ENCODE results near the gene DOC2A.
"Not testable (repeated sequence)": the region's sequence is repeated elsewhere in the genome, so short reads cannot be mapped to it uniquely, and the experiment has no call there.

DOC2A gene

DNA sequence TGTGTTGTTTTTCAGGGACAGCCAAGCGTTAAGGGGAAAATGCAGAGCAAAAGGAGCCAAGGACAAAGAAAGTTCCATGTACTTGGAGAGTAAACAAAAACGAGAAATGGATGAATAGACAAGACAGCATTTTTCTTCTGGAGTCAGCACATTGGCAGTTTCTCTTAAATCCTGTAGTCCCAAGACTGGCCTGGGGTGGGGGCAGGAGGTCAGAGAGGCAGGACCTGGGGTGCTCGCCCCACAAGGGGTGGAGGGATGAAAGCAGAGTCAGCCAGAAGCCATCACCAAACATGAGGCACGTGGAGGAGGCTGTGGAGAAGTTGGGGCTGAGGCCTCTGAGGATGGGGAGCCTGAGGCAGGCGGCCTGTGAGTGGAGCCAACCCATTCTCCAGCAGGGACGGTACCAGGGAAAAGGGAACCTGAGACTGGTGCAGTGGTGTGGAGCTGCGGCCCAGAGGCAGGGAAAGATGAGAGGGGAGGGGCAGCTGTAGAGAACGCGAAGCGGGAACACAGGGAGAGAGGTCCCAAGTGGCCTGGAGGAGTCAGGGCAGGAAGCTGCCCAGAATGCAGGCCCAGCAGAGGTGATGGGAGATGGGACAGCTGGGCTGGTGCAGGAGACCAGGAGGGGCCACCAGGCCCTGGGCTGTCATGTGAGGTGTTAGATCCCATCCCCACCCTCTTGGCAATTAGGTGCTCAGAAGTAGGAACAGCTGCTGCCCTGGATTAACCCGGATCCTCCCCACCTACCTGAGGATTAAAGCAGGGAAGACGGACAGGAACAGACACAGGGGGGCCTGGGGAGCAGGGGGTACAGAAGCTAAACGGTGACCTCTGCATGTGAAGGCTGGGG is 17.0 kb upstream of the DOC2A start:
- DNase-seq (ENCODE audit: low read depth in 2 of 2) = no peak

DNA sequence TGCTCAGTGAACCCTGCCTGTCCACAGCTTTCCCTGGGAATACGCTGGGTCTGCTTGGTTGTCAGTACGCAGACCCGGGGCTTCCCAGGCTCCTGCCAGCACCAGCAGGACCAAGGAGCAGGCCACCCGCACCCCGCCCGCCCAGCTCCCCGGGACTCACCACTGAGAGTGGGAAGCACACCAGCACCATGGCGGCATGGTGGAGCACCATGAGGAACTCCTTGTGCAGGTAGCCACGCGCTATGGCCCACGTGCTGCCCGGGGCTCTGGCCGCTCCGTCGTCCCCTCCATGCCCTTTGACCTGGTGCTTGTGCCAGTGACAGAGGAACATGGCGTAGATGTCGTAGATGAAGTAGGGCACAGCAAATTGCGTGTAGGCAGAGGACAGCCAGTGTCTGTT is 15.6 kb upstream of the DOC2A start:
- no peak for DNase-seq (ENCODE audit: low read depth in 2 of 2)

DNA sequence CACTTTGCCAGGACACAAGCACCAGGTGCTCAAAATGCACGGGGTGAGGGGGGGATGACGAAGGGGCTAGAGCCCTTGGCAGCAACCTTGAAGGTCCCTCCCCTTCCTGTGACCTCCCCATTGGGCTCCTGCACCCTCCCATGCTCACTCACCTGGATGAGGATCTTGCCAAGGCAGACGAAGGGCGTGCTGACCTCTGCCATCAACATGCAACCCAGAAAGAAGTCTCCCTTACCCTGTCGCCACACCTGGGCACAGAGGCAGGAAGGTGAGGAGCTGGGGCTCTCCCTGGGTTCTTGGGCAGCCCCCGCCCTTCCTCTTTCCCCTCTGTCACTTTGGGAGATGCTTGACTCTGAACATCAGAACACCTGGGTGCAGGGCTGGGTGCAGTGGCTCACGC is 14.7 kb upstream of the DOC2A start:
- DNase-seq (ENCODE audit: low read depth in 2 of 2) = no peak

DNA sequence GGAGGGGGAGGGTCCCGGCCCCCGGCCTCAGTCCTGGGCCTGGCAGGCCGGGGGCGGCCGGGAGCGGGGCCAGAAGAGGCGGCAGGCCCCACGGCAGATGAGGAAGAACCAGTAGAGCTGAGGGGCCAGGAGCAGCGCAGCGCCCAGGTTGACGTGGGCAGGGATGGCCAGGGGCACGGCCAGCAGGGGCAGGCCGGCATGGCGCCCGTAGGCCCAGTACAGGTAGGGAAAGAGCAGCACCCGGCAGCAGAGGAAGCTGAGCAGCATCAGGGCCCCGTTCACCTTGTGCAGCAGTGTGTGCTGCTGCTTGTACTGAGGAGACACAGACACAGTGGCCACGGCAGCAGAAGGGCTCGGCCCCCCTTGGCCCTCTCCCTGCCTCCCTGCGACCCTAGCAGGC is 14.3 kb upstream of the DOC2A start:
- DNase-seq (ENCODE audit: low read depth in 2 of 2) = no peak

DNA sequence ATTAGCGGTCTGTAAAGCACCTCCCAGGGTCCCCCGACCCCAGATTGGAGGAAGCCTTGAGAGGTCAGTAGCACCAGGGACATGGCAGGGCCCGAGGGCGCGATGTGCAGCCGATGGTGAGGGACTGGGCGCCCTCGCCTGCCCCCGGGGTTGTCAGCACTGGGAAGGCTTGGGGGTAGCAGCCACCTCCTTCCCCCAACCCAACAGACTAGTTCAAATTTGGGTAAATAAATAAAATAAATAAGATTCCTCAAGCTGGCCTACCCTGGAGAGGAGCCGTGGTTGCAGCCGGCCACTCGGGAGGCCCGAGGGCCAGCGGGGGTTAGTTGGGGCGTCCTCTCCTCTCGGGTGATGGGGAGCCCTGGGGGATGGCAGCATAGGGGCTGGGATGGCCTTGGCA is 13.6 kb upstream of the DOC2A start:
- no peak for DNase-seq (ENCODE audit: low read depth in 2 of 2)

DNA sequence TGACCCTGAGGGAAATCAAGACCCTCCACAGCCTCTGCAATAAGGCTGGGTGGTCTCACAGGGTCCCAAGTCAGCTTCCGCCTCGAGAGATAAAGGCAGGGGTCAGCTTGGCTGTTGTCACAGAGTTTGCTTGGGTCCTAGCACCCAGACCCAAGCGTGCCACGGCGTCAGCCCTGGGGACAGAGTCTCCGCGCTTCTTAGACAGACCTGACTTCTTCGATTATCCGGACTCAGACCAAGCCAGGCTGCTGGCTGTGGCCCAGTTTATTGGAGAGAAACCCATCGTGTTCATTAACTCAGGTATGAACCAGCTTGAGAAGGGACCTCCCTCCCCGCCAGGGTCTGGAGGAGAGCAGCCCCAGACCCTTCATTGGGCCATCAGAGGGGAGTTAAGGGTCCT is 12.8 kb upstream of the DOC2A start:
- DNase-seq (ENCODE audit: low read depth in 2 of 2) = no peak

DNA sequence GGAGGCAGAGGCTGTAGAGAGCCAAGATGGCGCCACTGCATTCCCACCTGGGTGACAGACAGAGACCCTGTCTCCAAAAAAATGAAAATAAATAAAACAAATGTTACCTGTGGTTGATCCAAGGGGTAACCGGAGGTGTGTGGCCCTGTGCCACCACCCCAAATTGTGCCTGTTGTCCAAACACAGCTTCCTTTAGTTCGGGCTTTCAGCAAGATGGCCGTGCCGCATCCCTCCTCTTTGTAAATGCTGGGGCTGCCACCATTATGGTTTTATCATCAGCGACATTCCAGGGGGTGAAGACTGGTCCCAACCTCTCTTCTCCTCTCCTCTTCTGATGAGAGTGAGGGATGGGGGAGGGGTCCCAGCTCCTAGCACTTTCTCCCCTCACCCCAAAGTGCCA is 12.1 kb upstream of the DOC2A start, which contains the start of gene C16orf92:
C16orf92 (plus strand) TSS at position 312 of the 400 bp plus-strand sequence. CDS start 143 bp downstream, outside the sequence.
- DNase-seq (ENCODE audit: low read depth in 2 of 2) = no peak

DNA sequence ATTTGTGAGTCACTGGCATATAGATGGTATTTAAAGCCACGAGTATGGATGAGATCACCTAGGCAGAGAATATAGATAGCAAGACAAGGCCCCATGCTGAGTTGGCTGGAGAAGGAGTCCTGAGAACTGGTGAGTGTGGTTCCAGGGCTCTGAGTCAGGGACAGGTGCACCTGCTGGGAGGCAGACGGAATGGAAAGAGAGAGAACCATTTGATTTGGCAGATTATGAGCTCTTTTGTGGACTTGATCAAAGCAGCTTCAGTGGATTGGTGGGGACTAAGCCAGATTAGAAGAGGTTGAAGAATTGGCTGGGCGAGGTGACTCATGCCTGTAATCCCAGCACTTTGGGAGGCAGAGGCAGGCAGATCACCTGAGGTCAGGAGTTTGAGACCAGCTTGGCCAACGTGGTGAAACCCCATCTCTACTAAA is 7.9 kb upstream of the DOC2A start:
- no peak for DNase-seq (ENCODE audit: low read depth in 2 of 2)

DNA sequence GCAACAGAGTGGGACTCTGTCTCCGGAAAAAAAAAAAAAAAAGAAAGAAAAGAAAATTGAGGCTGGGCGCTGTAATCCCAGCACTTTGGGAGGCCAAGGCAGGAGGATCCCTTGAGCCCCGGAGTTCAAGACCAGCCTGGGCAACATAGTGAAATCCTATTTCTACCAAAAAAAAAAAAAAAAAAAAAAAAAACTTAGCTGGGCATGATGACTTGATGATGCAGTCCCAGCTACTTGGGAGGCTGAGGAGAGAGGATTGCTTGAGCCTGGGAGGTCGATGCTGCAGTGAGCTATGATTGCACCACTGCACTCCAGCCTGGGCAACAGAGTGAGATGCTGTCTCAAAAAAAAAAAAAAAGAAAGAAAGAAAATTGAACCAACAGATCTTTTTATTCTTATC is 7.1 kb upstream of the DOC2A start:
- DNase-seq (ENCODE audit: low read depth in 2 of 2) = not testable (repeated sequence)

DNA sequence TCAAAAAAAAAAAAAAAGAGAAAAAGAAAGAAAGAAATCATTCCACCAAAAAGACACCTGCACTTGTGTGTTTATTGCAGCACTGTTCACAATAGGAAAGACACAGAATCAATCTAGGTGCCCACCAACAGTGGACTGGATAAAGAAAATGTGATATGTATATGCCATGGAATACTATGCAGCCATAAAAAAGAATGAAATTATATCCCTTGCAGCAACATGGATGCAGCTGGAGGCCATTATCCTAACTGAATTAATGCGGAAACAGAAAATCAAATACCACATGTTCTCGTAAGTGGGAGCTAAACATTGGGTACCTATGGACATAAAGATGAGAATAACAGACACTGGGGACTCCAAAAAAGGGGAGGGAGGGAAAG is 6.4 kb upstream of the DOC2A start:
- no peak for DNase-seq (ENCODE audit: low read depth in 2 of 2)

DNA sequence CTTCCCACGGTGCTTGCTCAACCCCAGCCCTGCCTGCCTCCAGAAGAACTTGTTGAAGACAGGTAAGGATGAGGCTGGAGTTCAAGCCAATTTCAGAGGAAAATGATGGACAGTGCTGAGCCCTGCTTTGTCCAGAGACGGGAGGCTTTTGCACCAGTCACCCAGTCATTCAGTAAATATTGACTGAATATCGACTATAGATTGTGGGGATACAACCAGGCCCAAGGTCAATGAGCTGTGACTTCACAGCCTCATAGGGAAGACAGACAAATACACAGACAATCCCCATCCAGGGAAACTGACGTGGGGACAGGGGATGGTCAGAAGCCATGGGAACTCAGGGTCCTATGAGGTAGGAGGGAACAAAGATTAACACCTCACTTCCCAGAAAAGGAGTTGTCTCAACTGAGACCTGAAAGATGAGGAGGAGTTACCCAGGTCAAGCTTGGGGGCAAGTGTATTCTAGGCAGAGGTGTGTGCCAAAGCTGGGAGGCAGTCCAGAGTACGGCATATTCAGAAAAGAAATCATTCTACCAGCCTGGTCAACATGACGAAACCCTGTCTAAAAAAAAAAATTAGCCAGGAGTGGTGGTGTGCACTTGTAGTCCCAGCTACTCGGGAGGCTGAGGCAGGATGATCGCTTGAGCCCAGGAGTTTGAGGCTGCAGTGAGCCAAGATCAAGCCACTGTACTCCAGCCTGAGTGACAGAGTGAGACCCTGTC is 5.9 kb upstream of the DOC2A start:
- no peak for DNase-seq (ENCODE audit: low read depth in 2 of 2)

DNA sequence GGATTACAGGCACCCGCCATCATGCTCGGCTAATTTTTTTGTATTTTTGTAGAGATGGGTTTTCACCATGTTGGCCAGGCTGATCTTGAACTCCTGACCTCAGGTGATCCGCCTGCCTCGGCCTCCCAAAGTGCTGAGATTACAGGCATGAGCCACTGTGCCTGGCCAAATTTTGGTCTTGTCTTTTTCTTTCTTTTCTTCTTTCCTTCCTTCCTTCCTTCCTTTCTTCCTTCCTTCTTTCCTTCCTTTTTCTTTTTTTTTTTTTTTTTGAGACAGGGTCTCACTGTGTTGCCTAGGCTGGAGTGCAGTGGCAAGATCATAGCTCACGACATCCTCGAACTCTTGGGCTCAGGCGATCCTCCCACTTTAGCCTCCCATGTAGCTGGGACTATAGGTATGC is 4.6 kb upstream of the DOC2A start:
- not testable (repeated sequence) for DNase-seq (ENCODE audit: low read depth in 2 of 2)

DNA sequence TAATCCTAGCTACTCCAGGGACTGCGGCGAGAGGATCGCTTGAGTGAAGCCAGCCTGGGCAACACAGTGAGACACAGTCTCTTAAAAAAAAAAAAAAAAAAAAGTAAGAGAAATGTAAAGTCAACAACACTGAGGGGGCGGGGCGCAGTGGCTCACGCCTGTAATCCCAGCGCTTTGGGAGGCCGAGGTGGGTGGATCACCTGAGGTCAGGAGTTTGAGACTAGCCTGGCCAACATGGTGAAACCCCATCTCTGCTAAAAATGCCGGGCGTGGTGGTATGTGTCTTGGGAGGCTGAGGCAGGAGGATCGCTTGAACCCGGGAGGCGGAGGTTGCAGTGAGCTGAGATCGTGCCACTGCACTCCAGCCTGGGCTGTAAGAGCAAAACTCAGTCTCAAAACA is 1.8 kb upstream of the DOC2A start:
- not testable (repeated sequence) for DNase-seq (ENCODE audit: low read depth in 2 of 2)

DNA sequence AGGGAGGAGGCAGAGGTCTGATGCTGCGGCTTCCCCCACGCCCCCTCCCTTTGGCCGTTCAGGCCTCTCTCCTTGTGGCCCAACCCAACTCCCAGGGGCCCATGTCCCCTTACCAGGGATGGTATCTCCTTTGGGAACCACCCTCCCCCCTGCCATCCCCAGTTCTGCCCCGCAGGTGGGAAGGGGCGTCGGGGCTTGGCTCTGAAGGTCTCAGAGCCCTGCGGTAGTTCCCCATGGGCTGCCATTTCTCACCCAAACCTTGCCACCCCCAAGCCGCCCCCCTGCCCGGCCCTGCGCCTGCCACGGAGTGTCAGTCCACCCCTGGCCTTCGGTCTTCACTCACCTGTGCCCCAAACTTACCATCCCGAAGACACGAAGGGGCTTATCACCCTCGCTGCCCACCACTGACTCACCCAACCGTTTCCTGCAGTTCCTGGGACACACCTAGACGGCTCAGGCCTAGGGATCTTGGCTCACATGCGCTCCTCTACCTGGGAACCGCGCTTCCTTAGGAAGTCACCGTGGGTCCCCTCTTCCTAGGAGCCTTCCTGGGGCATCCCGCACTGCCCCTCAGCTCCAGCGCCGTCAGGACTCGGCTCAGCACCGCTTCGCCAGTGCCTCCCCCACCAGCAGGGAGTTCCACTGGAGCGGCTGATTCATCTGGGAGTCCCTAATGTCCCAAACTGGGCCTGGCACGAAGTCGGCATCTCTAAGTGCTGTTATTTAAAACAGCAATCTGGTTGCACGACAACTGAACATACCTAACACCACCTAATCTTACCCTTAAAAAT is 1.1 kb upstream of the DOC2A start:
- no peak for DNase-seq (ENCODE audit: low read depth in 2 of 2)

DNA sequence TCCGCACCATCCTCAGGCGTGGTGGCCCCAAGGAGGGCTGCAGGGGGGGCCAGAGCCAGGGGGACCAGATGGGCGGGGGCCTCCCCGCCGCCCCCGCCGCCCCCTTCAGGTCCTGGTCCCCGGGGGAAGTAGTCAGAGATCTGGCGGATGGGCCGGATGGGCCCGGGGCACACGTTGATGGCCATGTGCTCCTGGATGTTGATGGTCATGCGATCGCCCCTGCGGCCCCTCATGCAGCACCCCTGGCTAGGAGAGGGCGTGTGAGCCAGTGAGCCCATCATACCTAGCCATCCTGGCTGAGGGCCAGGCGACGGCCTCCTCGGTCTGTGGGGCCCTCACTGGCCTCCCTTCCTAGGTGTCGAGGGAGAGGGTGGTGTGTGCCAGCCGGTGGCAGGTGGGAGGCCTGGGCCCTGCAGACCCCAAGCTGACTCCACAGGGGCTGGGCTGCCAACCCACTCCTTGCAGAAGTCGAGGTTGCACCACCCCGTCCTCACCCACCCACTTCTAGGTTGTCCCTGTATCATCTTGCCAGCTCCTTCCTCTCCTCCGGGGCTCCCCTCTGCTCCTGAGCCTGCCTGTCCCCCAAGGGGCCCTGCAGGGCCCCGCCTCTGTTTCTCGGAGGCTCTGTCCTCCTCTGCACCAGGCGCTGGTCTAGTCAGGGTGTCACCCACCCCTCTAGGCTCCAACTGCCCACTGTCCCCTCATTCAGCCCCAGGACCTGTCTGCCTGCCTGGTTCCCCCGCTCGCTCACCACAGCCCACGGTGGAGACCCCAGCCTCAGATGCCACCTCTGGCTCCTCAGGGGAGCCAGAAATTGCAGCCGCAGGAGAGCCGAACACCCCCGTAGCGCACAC is 610 bp downstream of the DOC2A start:
- no peak for DNase-seq (ENCODE audit: low read depth in 2 of 2)

DNA sequence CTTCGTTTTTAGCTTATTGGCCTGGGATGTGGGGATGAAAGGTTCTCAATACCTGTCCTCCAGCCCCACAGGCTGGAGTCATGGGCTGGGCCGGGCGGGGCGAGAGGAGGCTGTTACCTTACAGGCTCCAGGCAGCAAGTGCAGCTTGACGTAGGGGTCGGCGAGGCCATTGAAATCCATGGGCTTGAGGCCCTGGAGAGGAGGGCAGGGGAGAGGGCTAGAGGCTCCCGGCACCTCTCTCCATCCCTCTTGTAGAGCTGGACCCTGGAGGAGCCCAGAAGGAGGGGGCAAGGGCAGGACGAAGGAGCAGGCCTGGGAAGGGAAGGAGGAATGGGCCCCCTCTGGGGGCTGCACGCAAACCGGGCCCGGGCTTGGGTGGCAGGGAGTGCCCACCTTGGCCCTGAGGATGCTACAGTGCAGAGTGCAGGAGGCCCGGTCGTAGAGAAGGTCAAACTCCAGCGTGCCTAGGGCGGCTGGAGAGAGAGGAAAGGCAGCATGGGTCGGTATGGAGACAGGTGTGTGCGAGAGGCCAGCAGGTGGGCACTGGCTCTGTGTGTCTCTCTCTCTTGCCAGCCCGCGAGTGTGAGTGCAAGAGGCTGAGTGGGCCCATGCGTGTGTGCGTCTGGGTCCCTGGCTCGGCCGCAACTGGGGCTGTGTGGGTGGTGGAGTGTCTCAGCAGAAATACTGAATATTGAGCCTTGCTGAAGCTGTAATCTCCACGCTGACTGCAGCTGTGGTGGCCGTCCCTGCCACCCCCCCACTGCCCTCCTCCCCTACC is 1.6 kb downstream of the DOC2A start:
- no peak for DNase-seq (ENCODE audit: low read depth in 2 of 2)

DNA sequence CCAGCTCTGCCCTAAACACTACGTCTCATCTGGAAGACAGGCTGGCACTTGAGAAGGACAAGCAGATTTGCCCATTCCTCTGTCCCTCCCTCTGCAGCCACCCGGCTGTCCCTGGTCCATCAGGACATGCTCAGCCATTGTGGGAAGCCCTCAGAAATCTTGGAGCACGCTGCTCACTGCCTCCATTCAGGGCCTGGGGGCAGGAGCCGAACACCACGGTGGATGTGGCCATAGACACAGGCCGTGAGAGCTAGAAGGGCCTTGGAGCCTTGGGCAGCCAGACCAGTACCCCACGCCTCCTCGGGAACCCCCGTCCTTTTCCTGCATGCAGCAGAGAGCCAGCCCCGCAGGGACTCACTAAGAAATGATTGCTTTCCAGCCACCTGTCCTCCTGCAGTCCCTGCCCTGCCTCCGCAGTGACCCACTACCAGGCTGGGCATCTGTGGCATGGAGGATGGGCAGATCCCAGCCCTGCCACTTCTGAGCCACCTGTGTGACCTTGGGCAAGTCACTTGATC is 3.4 kb downstream of the DOC2A start:
- DNase-seq (ENCODE audit: low read depth in 2 of 2) = no peak

DNA sequence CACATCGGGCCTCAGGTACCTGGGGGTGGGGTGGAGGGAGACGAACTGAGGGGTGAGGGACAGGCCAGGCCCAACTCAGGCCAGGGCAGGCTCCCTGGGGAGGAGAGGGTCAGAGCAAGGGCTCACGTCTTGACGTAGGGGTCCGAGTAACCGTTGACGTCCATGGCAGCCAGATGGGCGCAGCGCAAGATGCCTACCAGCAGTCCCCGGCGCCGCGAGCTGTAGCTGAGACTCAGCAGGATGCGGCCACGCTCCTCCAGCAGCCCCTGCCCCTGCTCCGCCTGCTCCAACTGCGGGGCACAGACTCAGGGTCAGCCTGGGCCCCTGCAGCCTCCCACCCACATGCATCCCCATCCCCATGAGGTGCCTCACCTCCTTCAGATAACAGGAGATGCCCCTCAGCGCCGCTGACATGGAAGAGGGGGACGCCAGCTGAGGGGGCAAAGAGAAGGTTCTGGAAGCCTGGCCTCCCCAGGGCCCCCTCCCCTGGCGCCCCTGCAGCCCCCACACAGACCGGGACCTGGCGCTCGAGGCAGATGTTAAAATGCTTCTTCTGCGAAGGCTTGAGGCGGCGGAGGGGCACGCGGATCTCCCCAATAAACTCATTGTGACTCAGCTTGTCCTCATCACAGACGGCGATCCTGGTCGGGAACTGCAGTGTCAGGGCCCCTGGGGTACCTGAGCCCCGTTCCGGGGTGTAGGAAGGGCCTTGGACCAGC is 4.0 kb downstream of the DOC2A start:
- DNase-seq (ENCODE audit: low read depth in 2 of 2) = no peak

DNA sequence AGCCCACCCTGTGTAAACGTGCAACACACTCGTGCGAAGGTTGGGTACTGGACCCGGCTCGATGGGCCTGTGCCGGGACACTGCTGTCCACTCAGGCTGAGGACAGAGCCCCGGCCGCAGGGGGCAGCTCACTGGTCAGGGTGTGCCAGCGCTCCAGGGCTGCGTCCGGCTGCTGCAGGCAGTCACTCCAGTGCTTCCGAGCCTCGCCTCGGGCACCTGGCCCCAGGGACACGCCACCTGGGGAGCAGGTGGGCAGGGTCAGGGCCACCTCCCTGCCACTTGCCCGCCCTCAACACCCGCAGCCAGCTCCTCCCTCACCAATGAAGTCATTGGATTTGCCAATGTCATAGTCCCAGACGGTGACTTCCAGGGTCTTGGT is 4.7 kb downstream of the DOC2A start:
- DNase-seq (ENCODE audit: low read depth in 2 of 2) = no peak

All from activated CD8-positive, alpha-beta memory T cell treated with anti-CD3 and anti-CD28 coated beads for 4 hours (primary cell).